Testis (tissue), 2 donors: ENCODE results near the gene NEK4.

Experiments used
- POLR2A ChIP-seq: fragments of 450-650 bp; IDR thresholded peaks from one replicate; pipeline ENCODE4 v1.6.1; 2017; ENCODE audit warnings: antibody characterized with exemption, mild to moderate bottlenecking, moderate library complexity
- TF ChIP-seq, protein P1 (sequence below), 3 experiments: fragments of 450-650 bp in 2 of 3; fragments of 200-600 bp in 1 of 3; sonication (generic) in 1 of 3; IDR thresholded peaks; one replicate each; pipeline ENCODE4 v1.5.1; 2016 to 2019; ENCODE audit warnings: antibody characterized with exemption in 3 of 3, mild to moderate bottlenecking in 2 of 3, moderate library complexity in 1 of 3

DNA sequence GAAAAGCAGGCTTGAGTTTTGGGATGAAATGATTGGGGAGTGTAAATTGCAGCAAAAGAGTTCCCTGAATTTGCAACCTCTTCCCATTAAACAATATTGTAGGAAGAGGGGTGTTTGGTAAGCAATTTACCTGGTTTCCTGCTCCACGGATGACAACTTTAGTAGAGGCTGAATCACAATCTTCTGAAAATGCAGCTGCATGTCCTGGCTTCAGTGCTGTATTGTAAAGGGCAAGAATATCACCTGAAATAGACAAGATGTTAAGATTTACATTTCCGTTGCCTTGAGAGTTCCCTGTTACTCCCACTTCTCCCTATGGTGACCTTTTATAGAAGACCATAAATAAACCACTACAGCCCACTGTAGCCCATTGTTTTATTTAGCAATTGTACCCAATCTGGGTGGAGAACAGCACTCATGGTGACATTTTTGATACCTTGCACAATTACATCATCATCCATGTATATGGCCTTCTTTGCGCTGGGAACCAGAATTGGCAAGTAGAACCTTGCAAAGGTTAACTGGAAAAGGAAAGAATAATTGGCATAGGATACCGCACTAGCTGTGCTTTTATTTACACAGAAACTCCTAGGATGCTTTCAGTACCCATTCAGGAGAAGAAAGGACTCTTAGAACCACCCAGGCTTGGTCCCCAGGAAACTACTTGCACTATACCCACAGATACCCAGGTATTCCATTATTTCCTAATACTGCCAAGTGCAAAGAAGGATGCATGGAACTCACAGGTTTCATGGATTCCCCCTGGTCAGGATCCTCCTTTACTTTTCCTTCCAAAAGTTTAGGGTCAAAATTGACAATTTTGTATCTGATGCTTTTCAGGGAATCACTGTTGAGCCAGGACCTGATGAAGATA lies 74.7 kb downstream of the NEK4 start:
- TF ChIP-seq, protein P1, sequence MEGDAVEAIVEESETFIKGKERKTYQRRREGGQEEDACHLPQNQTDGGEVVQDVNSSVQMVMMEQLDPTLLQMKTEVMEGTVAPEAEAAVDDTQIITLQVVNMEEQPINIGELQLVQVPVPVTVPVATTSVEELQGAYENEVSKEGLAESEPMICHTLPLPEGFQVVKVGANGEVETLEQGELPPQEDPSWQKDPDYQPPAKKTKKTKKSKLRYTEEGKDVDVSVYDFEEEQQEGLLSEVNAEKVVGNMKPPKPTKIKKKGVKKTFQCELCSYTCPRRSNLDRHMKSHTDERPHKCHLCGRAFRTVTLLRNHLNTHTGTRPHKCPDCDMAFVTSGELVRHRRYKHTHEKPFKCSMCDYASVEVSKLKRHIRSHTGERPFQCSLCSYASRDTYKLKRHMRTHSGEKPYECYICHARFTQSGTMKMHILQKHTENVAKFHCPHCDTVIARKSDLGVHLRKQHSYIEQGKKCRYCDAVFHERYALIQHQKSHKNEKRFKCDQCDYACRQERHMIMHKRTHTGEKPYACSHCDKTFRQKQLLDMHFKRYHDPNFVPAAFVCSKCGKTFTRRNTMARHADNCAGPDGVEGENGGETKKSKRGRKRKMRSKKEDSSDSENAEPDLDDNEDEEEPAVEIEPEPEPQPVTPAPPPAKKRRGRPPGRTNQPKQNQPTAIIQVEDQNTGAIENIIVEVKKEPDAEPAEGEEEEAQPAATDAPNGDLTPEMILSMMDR (IDR thresholded peaks at IDR 0.05) = no peak
- TF ChIP-seq POLR2A = no peak
